Keratinocyte (primary cell): ENCODE results near the gene ADD2. TPM values are rescaled to one million over a fixed set of nuclear protein-coding genes. Genes with fewer than 3 reads are reported as not detected.
"Not testable (repeated sequence)": the region's sequence is repeated elsewhere in the genome, so short reads cannot be mapped to it uniquely, and the experiment has no call there.

Source experiments
- DNase-seq: peaks from one replicate; pipeline ENCODE4 v3.0.0-alpha.2; 2011; ENCODE audit warnings: low read depth, missing footprints, low spot score
- FAIRE-seq: peaks from 2 replicates; lab custom pipeline; 2011; peaks lifted over from hg19 to GRCh38; lab: Jason Lieb, UNC
- H2AFZ ChIP-seq: 2 replicates; pipeline ENCODE4 v1.6.0; 2012; ENCODE audit warnings: low read length, control low read depth, inconsistent platforms; ENCODE audit not compliant: control insufficient read depth
- H3K27ac ChIP-seq: 2 replicates; pipeline ENCODE4 v1.5.1; 2011; ENCODE audit warnings: low read length; ENCODE audit not compliant: control insufficient read depth, insufficient read depth
- H3K27me3 ChIP-seq: 3 replicates; pipeline ENCODE4 v1.6.0; 2011; ENCODE audit warnings: low read length; ENCODE audit not compliant: control insufficient read depth, insufficient read depth; ENCODE audit errors: extremely low read depth
- H3K36me3 ChIP-seq, 2 experiments: 2 replicates in 1 of 2; 3 replicates in 1 of 2; pipeline ENCODE4 v1.5.1; 2011; ENCODE audit warnings: low read length in 2 of 2, mild to moderate bottlenecking in 1 of 2; ENCODE audit not compliant: control insufficient read depth in 2 of 2, insufficient read depth in 2 of 2; ENCODE audit errors: extremely low read depth in 1 of 2
- H3K4me1 ChIP-seq: 3 replicates; pipeline ENCODE4 v1.5.1; 2011; ENCODE audit warnings: low read length; ENCODE audit not compliant: control insufficient read depth, insufficient read depth; ENCODE audit errors: extremely low read depth
- H3K4me2 ChIP-seq: 3 replicates; pipeline ENCODE4 v1.6.0; 2011; ENCODE audit warnings: low read depth, low read length; ENCODE audit not compliant: control insufficient read depth, insufficient read depth; ENCODE audit errors: extremely low read depth
- H3K4me3 ChIP-seq, 3 experiments: fragments of 200-600 bp in 1 of 3; sonication (generic) in 1 of 3; 2 replicates in 2 of 3; 3 replicates in 1 of 3; pipeline ENCODE4 v1.5.1; 2011 to 2016; ENCODE audit warnings: low read length in 3 of 3, mild to moderate bottlenecking in 3 of 3, control low read depth in 2 of 3, inconsistent platforms in 1 of 3, low read depth in 1 of 3, mixed read lengths in 1 of 3, mixed run types in 1 of 3, moderate library complexity in 1 of 3; ENCODE audit not compliant: control insufficient read depth in 2 of 3, insufficient read depth in 2 of 3; ENCODE audit errors: extremely low read depth in 1 of 3
- H3K79me2 ChIP-seq: 2 replicates; pipeline ENCODE4 v1.6.0; 2012; ENCODE audit warnings: low read length; ENCODE audit not compliant: control insufficient read depth, insufficient read depth
- H3K9ac ChIP-seq: 3 replicates; pipeline ENCODE4 v1.6.0; 2011; ENCODE audit warnings: low read length; ENCODE audit not compliant: control insufficient read depth, insufficient read depth; ENCODE audit errors: extremely low read depth
- H3K9me1 ChIP-seq: 3 replicates; pipeline ENCODE4 v1.6.0; 2011; ENCODE audit warnings: low read length; ENCODE audit not compliant: control insufficient read depth, insufficient read depth; ENCODE audit errors: extremely low read depth
- H3K9me3 ChIP-seq: 2 replicates; pipeline ENCODE4 v1.5.1; 2012; ENCODE audit warnings: low read depth, low read length; ENCODE audit not compliant: control insufficient read depth
- H4K20me1 ChIP-seq: 3 replicates; pipeline ENCODE4 v1.6.0; 2011; ENCODE audit warnings: low read length; ENCODE audit not compliant: control insufficient read depth, insufficient read depth; ENCODE audit errors: extremely low read depth
- EZH2 ChIP-seq: IDR thresholded peaks from one replicate; pipeline ENCODE4 v1.6.1; 2012; ENCODE audit warnings: inconsistent platforms, mild to moderate bottlenecking, low read length, moderate library complexity
- dilution Hi-C: fragments of 300-500 bp; cut with MboI; formaldehyde crosslinking; loops from one replicate; pipeline ENCODE4 v1.7.0; 2020; ENCODE audit warnings: low sequenced_read_pairs; ENCODE audit not compliant: extremely low pct_ligation_motif_present
- polyA plus RNA-seq, 5 experiments: library from polyadenylated mRNA; depleted of rRNA in 3 of 5; stranded (reverse) in 3 of 5; stranded (forward) in 1 of 5; unstranded in 1 of 5; fragments of >200 nt; gene quantifications; 1 replicate in 1 of 5; 2 replicates in 3 of 5; 3 replicates in 1 of 5; pipeline versions ENCODE4 v1.2.1 to v1.2.3, GENCODE V29; 2011 to 2012; ENCODE audit warnings: missing spikeins in 2 of 5, low read depth in 1 of 5, low replicate concordance in 1 of 5
- TF ChIP-seq, protein P1 (sequence below), 3 experiments: IDR thresholded peaks in 1 of 3; conservative IDR thresholded peaks in 1 of 3; optimal IDR thresholded peaks in 1 of 3; 2 replicates in 2 of 3; 3 replicates in 1 of 3; pipeline versions ENCODE3 to v1.5.1; 2011; ENCODE audit warnings: low read length in 3 of 3, mild to moderate bottlenecking in 3 of 3, moderate library complexity in 2 of 3, control low read depth in 1 of 3, inconsistent platforms in 1 of 3; ENCODE audit not compliant: insufficient read depth in 2 of 3; ENCODE audit errors: extremely low read depth in 1 of 3

Gene ADD2
- polyA plus RNA-seq, 1 donor (not counting 4 experiments of a cell fraction or from before 2014, with no cell fraction given) = 0.05 TPM

DNA sequence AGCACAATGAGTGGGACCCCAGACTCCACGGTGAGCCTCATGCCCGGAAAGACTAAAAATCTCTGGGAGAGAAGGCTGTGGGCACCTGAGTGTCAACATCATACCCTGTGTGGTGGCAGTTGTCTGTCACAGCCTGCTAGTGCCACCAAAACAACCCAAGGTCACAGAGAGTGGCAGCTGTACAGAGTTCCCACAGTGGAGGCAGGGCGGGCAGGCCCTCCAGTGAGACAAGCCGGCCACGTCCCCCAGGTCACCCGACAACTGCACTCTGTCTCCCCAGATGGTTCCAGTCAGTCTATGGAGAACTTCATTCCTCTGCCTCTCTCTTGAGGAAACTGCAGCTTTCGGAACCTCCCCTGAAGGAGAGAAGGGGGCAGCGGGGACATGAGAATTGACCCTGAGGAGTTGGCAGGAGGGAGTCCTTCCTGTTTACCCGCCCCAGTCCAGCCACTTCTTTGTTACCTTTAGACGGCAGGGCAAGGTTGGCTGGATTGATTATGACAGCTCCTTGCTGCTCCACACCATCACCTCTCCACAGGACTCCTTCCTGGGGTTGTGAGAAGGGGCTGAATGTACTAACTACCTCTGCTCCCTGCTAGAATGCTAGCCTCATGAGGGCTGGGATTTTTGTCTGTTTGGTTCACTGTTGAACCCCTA is 33.7 kb upstream of the ADD2 start:
- DNase-seq (no peak), FAIRE-seq (no peak)
- Histone ChIP-seq H2AFZ (no peak overlapping the region), H3K9ac (no peak overlapping the region), H3K27ac (no peak overlapping the region), H3K4me3 (no peak overlapping the region), H3K79me2 (no peaks in the 10 kb centered on the region), H3K4me1 (no peaks in the 10 kb centered on the region), H3K36me3 (no peaks in the 10 kb centered on the region), H3K9me1 (no peaks in the 10 kb centered on the region), H3K4me2 (no peak overlapping the region), H3K9me3 (no peaks in the 10 kb centered on the region), H3K27me3 (peaks cover 17% of the 10 kb centered on the region), H4K20me1 (no peaks in the 10 kb centered on the region)
- TF ChIP-seq EZH2 = no peak
- TF ChIP-seq, protein P1, sequence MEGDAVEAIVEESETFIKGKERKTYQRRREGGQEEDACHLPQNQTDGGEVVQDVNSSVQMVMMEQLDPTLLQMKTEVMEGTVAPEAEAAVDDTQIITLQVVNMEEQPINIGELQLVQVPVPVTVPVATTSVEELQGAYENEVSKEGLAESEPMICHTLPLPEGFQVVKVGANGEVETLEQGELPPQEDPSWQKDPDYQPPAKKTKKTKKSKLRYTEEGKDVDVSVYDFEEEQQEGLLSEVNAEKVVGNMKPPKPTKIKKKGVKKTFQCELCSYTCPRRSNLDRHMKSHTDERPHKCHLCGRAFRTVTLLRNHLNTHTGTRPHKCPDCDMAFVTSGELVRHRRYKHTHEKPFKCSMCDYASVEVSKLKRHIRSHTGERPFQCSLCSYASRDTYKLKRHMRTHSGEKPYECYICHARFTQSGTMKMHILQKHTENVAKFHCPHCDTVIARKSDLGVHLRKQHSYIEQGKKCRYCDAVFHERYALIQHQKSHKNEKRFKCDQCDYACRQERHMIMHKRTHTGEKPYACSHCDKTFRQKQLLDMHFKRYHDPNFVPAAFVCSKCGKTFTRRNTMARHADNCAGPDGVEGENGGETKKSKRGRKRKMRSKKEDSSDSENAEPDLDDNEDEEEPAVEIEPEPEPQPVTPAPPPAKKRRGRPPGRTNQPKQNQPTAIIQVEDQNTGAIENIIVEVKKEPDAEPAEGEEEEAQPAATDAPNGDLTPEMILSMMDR (optimal IDR thresholded peaks at IDR 0.05 in 1 of 3, IDR thresholded peaks at IDR 0.05 in 1 of 3, conservative IDR thresholded peaks at IDR 0.05 in 1 of 3; ENCODE audit: extremely low read depth in 1 of 3, insufficient read depth in 2 of 3, low read length in 3 of 3) = no peak
- dilution Hi-C loops = no loop called here

DNA sequence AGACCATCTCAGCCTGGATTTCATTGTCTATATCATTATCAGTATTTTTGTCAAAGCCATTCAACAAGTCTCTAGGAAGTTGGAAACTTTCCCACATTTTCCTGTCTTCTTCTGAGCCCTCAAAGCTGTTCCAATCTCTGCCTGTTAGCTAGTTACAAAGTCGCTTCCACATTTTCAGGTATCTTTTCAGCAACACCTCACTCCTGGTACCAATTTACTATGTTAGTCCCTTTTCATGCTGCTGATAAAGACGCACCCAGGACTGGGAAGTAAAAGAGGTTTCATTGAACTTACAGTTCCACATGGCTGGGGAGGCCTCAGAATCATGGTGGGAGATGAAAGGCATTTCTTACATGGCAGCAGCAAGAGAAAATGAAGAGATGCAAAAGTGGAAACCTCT is 31.7 kb upstream of the ADD2 start:
- Histone ChIP-seq H2AFZ (no peak overlapping the region), H3K27me3 (peaks cover 23% of the 10 kb centered on the region), H3K9me1 (no peaks in the 10 kb centered on the region), H3K79me2 (no peaks in the 10 kb centered on the region), H3K36me3 (no peaks in the 10 kb centered on the region), H3K4me3 (no peak overlapping the region), H3K4me2 (no peak overlapping the region), H3K9ac (no peak overlapping the region), H3K9me3 (no peaks in the 10 kb centered on the region), H4K20me1 (no peaks in the 10 kb centered on the region), H3K27ac (no peak overlapping the region), H3K4me1 (no peaks in the 10 kb centered on the region)
- dilution Hi-C loops = loop anchor here (25.0 kb wide), 1 partner anchor 487 kb away; the partner anchor contains the start of gene FAM136A
- no peak for FAIRE-seq
- TF ChIP-seq, protein P1 (optimal IDR thresholded peaks at IDR 0.05 in 1 of 3, IDR thresholded peaks at IDR 0.05 in 1 of 3, conservative IDR thresholded peaks at IDR 0.05 in 1 of 3; ENCODE audit: extremely low read depth in 1 of 3, insufficient read depth in 2 of 3, low read length in 3 of 3) = no peak
- no peak for TF ChIP-seq EZH2
- DNase-seq = no peak

DNA sequence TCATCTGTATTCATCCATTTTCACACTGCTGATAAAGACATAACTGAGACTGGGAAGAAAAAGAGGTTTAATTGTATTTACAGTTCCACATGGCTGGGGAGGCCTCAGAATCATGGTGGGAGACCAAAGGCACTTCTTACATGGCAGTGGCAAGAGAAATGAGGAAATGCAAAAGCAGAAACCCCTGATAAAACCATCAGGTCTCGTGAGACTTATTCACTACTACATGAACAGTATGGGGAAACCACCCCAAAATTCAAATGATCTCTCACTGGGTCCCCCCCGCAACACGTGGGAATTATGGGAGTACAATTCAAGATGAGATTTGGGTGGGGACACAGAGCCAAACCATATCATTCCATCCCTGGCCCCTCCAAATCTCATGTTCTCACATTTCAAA is 30.0 kb upstream of the ADD2 start:
- peaks cover 23% of the 10 kb centered on the region for H3K27me3 ChIP-seq
- H3K9me3 ChIP-seq, H3K4me3 ChIP-seq, H3K9me1 ChIP-seq, H3K27ac ChIP-seq, H3K36me3 ChIP-seq, H3K9ac ChIP-seq, H4K20me1 ChIP-seq, DNase-seq, H3K4me2 ChIP-seq, FAIRE-seq, H3K79me2 ChIP-seq, H2AFZ ChIP-seq, H3K4me1 ChIP-seq: not testable (repeated sequence)
- dilution Hi-C loops = loop anchor here (25.0 kb wide), 1 partner anchor 486 kb away; the partner anchor contains the start of gene FAM136A
